ENCODE results near the gene AGBL1. TPM values are rescaled to one million over a fixed set of nuclear protein-coding genes. Genes with fewer than 3 reads are reported as not detected.

AGBL1 gene
- total and polyA plus RNA-seq, 2 experiments from 2014 or later: not detected

DNA sequence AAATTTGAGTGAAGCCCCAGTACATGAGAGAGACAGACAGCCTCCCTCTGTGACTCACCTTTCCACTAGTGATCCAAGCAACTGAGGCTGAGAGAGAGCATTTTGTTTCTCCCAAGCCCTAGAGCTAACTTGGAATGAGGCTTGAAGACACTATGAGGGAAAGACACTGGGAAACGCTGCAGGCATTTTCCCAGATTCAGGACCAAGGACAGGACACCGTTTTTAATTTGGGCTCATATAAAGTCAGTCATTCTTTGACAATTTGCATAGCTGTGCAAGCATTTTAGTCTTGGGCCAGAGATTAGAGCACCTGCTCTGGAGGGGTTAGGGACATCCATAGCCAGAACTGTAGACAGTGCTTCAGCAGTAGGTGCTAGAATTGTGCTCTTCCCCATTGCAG lies 249.0 kb downstream of the AGBL1 start:
- Histone ChIP-seq H4K20me1 (ENCODE audit: insufficient read depth) (no peaks in the 10 kb centered on the region), H3F3A (ENCODE audit: insufficient read depth) (no peaks in the 10 kb centered on the region), H3K9me2 (ENCODE audit: insufficient read depth) (no peaks in the 10 kb centered on the region), H3K79me2 (ENCODE audit: insufficient read depth) (no peaks in the 10 kb centered on the region), H3K4me2 (ENCODE audit: unreplicated experiment) (no peak overlapping the region), H3K4me1 (ENCODE audit: insufficient read depth) (no peaks in the 10 kb centered on the region), H3K9me3 (ENCODE audit: low read depth) (no peaks in the 10 kb centered on the region), H3K27ac (no peak overlapping the region), H2AFZ (no peak overlapping the region), H3K27me3 (replicated peaks; ENCODE audit: insufficient read depth) (no peaks in the 10 kb centered on the region), H3K4me3 (no peak overlapping the region), H3K9ac (no peak overlapping the region), H3K36me3 (ENCODE audit: low read depth) (no peaks in the 10 kb centered on the region)
- no peak for DNase-seq
- in situ Hi-C loops (cut with MboI): no loop called here
- 2 to 3% methylated on average over 2 of the region's 2 CpGs for WGBS, 2 experiments (ENCODE audit: low coverage in 1 of 2, low lambda C conversion rate in 2 of 2, missing lambda C conversion rate in 2 of 2)
- no peak for TF ChIP-seq EZH2phosphoT487 (IDR thresholded peaks at IDR 0.05; ENCODE audit: insufficient read depth, low read depth)
- no peak for TF ChIP-seq EZH2 (IDR thresholded peaks at IDR 0.05; ENCODE audit: insufficient read depth, poor library complexity, severe bottlenecking)

DNA sequence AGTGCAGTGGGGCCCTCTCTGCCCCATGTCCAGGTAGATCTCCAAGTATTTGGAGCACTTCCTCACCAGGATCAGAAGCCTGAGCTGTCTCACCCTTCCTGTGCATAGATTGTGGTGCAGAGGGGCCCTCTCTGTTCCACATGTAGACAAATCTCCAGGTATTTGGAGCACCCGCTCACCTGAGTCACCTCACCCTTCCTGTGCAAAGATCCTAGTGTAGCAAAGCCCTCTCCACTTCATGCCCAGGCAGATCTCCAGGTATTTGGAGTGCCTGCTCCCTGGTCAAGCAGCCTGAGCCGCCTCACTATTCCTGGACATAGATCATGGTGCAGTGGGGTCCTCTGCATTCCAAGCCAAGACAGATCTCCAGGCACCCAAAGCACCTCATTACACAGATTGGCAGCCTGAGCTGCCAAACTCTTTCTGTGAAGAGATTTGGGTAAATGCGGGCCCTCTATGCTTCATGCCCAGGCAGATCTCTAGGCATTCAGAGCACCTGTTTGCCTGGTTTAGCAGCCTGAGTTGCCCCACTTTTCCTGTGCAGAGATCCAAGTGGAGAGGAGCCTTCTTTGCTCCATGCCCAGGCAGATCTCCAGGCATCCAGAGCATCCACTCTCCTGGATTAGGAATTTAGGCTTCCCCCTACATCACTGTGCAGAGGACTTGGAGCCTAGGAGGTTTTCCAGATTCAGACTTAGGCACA lies 249.8 kb downstream of the AGBL1 start:
- Histone ChIP-seq H3K4me1 (ENCODE audit: insufficient read depth) (no peaks in the 10 kb centered on the region), H2AFZ (no peak overlapping the region), H3F3A (ENCODE audit: insufficient read depth) (no peaks in the 10 kb centered on the region), H3K4me3 (no peak overlapping the region), H3K27ac (no peak overlapping the region), H3K4me2 (ENCODE audit: unreplicated experiment) (no peak overlapping the region), H3K27me3 (replicated peaks; ENCODE audit: insufficient read depth) (no peaks in the 10 kb centered on the region), H3K79me2 (ENCODE audit: insufficient read depth) (no peaks in the 10 kb centered on the region), H4K20me1 (ENCODE audit: insufficient read depth) (no peaks in the 10 kb centered on the region), H3K9ac (no peak overlapping the region), H3K36me3 (ENCODE audit: low read depth) (no peaks in the 10 kb centered on the region), H3K9me2 (ENCODE audit: insufficient read depth) (no peaks in the 10 kb centered on the region), H3K9me3 (ENCODE audit: low read depth) (no peaks in the 10 kb centered on the region)
- DNase-seq: no peak
- TF ChIP-seq EZH2phosphoT487 (IDR thresholded peaks at IDR 0.05; ENCODE audit: insufficient read depth, low read depth) (no peak), EZH2 (IDR thresholded peaks at IDR 0.05; ENCODE audit: insufficient read depth, poor library complexity, severe bottlenecking) (no peak)
- 22 to 34% methylated on average over 3 of the region's 3 CpGs for WGBS, 2 experiments (ENCODE audit: low coverage in 1 of 2, low lambda C conversion rate in 2 of 2, missing lambda C conversion rate in 2 of 2)
- in situ Hi-C loops (cut with MboI): no loop called here

DNA sequence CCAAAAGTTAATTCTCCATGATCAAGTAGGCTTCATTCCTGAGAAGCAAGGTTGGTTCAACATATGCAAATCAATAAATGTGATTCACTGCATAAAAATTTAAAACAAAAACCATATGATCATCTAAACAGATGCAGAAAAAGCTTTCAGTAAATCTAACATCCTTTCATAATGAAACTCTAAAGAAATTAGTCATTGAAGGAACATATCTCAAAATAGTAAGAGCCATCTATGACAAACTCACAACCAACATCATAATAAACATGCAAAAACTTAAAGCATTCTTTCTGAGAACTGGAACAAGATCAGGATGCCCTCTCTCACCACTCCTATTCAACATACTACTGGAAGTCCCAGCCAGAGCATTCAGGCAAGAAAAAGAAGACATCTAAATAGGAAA lies 254.1 kb downstream of the AGBL1 start:
- no peaks in the 10 kb centered on the region for H3K9me2 ChIP-seq (ENCODE audit: insufficient read depth)
- TF ChIP-seq EZH2 (IDR thresholded peaks at IDR 0.05; ENCODE audit: insufficient read depth, poor library complexity, severe bottlenecking): no peak
- TF ChIP-seq EZH2phosphoT487 (IDR thresholded peaks at IDR 0.05; ENCODE audit: insufficient read depth, low read depth): no peak
- no peak for DNase-seq
- no peaks in the 10 kb centered on the region for H3K9me3 ChIP-seq (ENCODE audit: low read depth)
- no peak overlapping the region for H3K9ac ChIP-seq
- no peaks in the 10 kb centered on the region for H4K20me1 ChIP-seq (ENCODE audit: insufficient read depth)
- no peak overlapping the region for H2AFZ ChIP-seq
- no peaks in the 10 kb centered on the region for H3K27me3 ChIP-seq (replicated peaks; ENCODE audit: insufficient read depth)
- H3F3A ChIP-seq (ENCODE audit: insufficient read depth): no peaks in the 10 kb centered on the region
- in situ Hi-C loops (cut with MboI): no loop called here
- H3K79me2 ChIP-seq (ENCODE audit: insufficient read depth): no peaks in the 10 kb centered on the region
- no peak overlapping the region for H3K27ac ChIP-seq
- no peaks in the 10 kb centered on the region for H3K36me3 ChIP-seq (ENCODE audit: low read depth)
- H3K4me1 ChIP-seq (ENCODE audit: insufficient read depth): no peaks in the 10 kb centered on the region
- H3K4me3 ChIP-seq: no peak overlapping the region
- H3K4me2 ChIP-seq (ENCODE audit: unreplicated experiment): no peak overlapping the region

DNA sequence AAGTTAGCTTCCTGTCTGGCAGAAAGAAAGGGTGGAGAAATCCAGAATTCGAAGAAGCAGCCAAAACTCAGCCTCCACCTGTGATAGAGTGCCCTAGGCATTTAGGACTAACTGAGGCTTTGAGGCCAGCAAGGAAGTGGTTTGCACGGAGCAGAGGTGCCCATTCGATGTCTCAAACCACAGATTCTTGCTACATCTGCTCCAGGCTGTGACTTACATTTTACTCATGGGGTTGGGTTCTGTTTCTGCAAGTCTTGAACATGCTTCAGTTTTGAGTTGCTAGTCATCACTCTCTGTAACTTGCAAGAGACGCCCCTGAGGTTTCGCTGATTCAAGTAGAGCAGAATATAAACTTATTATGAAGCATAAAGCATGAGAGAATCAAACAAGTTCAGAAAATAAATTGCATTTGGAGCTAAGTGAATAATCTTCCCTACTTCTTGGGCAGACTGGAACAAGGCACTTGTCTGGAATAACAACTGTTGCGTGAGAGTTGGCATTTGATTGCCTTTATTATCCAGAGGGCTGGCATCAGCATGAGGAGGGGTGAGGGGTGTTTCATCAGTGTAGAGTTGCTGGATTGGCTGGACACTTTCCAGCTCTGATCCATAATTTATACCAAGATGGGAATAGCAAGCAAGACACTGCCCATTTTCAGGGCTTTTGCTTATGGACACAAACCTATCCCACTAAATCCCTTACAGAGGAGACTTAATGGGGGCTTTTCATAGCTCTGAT lies 256.5 kb downstream of the AGBL1 start:
- Histone ChIP-seq H3K36me3 (ENCODE audit: low read depth) (no peaks in the 10 kb centered on the region), H3K4me3 (no peak overlapping the region), H3K4me1 (ENCODE audit: insufficient read depth) (no peaks in the 10 kb centered on the region), H2AFZ (no peak overlapping the region), H3K9ac (no peak overlapping the region), H3F3A (ENCODE audit: insufficient read depth) (no peaks in the 10 kb centered on the region), H4K20me1 (ENCODE audit: insufficient read depth) (no peaks in the 10 kb centered on the region), H3K27me3 (replicated peaks; ENCODE audit: insufficient read depth) (no peaks in the 10 kb centered on the region), H3K27ac (no peak overlapping the region), H3K79me2 (ENCODE audit: insufficient read depth) (no peaks in the 10 kb centered on the region), H3K9me3 (ENCODE audit: low read depth) (no peaks in the 10 kb centered on the region), H3K9me2 (ENCODE audit: insufficient read depth) (no peaks in the 10 kb centered on the region), H3K4me2 (ENCODE audit: unreplicated experiment) (no peak overlapping the region)
- in situ Hi-C loops (cut with MboI): no loop called here
- peak; percentile 38 for DNase-seq
- TF ChIP-seq EZH2phosphoT487 (IDR thresholded peaks at IDR 0.05; ENCODE audit: insufficient read depth, low read depth) (no peak), EZH2 (IDR thresholded peaks at IDR 0.05; ENCODE audit: insufficient read depth, poor library complexity, severe bottlenecking) (no peak)
- 11 to 17% methylated on average over 6 of the region's 6 CpGs for WGBS, 2 experiments (ENCODE audit: low coverage in 1 of 2, low lambda C conversion rate in 2 of 2, missing lambda C conversion rate in 2 of 2)

Data from GM23248 (cell line).